ENCODE results near the gene PPT1.
A peak's percentile ranks its signal among the peaks of the same experiment; 100 is the strongest.

Gene PPT1

DNA sequence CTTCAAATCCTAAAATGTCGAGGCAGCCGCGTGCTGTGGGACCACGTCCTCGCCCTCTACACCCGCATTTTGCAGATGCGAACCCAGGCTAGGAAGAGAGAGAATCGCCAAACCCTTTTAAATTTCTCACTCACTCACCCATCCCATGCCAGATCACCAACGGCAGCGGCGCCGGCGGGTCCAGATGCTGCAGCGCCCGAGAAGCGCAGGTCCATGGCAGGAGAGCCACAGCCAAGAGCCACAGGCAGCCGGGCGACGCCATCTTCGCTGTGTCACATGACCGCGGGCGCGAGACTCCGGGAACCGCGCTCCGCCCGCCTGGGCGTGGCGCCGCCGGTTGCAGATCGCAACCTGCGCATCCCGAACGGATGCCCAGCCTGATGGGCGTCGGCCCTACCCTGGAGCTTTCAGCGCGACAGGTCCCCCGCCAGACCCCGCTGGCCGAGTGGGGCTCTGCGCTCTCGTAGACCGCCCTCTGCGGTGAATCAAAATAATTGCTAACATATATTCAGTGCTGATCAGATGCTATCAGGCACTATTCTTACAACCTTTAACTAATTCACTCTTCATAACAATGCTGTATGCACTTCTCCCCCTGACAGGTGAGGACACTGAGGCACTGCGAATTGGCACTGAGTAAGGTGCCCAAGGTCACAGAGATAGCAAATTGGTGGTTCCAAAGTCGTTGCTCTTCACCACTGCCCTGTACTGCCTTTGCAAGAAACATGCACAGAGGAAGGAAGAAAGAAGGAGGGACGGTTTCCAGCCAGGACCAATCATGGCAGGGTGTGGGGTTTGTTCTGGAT is at the start of gene PPT1 (continued):
- TF ChIP-seq, protein P1, sequence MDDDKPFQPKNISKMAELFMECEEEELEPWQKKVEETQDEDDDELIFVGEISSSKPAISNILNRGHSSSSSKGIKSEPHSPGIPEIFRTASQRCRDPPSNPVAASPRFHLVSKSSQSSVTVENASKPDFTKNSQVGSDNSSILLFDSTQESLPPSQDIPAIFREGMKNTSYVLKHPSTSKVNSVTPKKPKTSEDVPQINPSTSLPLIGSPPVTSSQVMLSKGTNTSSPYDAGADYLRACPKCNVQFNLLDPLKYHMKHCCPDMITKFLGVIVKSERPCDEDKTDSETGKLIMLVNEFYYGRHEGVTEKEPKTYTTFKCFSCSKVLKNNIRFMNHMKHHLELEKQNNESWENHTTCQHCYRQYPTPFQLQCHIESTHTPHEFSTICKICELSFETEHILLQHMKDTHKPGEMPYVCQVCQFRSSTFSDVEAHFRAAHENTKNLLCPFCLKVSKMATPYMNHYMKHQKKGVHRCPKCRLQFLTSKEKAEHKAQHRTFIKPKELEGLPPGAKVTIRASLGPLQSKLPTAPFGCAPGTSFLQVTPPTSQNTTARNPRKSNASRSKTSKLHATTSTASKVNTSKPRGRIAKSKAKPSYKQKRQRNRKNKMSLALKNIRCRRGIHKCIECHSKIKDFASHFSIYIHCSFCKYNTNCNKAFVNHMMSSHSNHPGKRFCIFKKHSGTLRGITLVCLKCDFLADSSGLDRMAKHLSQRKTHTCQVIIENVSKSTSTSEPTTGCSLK (tag by site-specific recombination; IDR thresholded peaks at IDR 0.05) = no peak
- TF ChIP-seq ZNF529 (tag by site-specific recombination; IDR thresholded peaks at IDR 0.05; ENCODE audit: insufficient replicate concordance) (no peak), ZNF23 (tag by site-specific recombination; IDR thresholded peaks at IDR 0.05; ENCODE audit: borderline replicate concordance) (no peak), ZNF24 (tag by site-specific recombination; IDR thresholded peaks at IDR 0.05) (peak; percentile 93), ZBTB21 (tag by site-specific recombination; IDR thresholded peaks at IDR 0.05) (no peak; the same call in 1 of the 2 replicates), ZNF239 (tag by site-specific recombination; IDR thresholded peaks at IDR 0.05) (no peak), OSR2 (tag by site-specific recombination; IDR thresholded peaks at IDR 0.05) (peak; percentile 56; the same call in 1 of the 2 replicates), ZNF146 (tag by site-specific recombination; IDR thresholded peaks at IDR 0.05) (no peak), ZNF132 (tag by site-specific recombination; IDR thresholded peaks at IDR 0.05; ENCODE audit: borderline replicate concordance) (no peak), ZNF707 (tag by site-specific recombination; IDR thresholded peaks at IDR 0.05) (no peak), ZBTB7A (tag by site-specific recombination; IDR thresholded peaks at IDR 0.05; ENCODE audit: low read depth) (no peak), ZBTB1 (tag by site-specific recombination; IDR thresholded peaks at IDR 0.05) (0 out of 2 replicates have a peak, but pooled peaks have one; percentile 37), ZNF621 (tag by site-specific recombination; IDR thresholded peaks at IDR 0.05) (no peak), ZNF610 (tag by site-specific recombination; IDR thresholded peaks at IDR 0.05; ENCODE audit: borderline replicate concordance) (peak; percentile 67; the same call in 1 of the 2 replicates), SCRT1 (tag by site-specific recombination; IDR thresholded peaks at IDR 0.05; ENCODE audit: borderline replicate concordance) (peak; percentile 80), YY2 (tag by site-specific recombination; IDR thresholded peaks at IDR 0.05) (peak; percentile 91), ZNF266 (tag by site-specific recombination; IDR thresholded peaks at IDR 0.05; ENCODE audit: low read depth) (no peak), HOXC10 (CRISPR knock-in tag; IDR thresholded peaks at IDR 0.05) (no peak)
- TF ChIP-seq, protein P2, sequence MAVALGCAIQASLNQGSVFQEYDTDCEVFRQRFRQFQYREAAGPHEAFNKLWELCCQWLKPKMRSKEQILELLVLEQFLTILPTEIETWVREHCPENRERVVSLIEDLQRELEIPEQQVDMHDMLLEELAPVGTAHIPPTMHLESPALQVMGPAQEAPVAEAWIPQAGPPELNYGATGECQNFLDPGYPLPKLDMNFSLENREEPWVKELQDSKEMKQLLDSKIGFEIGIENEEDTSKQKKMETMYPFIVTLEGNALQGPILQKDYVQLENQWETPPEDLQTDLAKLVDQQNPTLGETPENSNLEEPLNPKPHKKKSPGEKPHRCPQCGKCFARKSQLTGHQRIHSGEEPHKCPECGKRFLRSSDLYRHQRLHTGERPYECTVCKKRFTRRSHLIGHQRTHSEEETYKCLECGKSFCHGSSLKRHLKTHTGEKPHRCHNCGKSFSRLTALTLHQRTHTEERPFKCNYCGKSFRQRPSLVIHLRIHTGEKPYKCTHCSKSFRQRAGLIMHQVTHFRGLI (tag by site-specific recombination; IDR thresholded peaks at IDR 0.05) = peak; percentile 80
- TF ChIP-seq, protein P3, sequence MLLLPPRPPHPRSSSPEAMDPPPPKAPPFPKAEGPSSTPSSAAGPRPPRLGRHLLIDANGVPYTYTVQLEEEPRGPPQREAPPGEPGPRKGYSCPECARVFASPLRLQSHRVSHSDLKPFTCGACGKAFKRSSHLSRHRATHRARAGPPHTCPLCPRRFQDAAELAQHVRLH (tag by site-specific recombination; IDR thresholded peaks at IDR 0.05) = 0 out of 2 replicates have a peak, but pooled peaks have one; percentile 23
- TF ChIP-seq, protein P4, sequence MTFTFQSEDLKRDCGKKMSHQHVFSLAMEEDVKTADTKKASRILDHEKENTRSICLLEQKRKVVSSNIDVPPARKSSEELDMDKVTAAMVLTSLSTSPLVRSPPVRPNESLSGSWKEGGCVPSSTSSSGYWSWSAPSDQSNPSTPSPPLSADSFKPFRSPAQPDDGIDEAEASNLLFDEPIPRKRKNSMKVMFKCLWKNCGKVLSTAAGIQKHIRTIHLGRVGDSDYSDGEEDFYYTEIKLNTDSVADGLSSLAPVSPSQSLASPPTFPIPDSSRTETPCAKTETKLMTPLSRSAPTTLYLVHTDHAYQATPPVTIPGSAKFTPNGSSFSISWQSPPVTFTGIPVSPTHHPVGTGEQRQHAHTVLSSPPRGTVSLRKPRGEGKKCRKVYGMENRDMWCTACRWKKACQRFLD (tag by site-specific recombination; IDR thresholded peaks at IDR 0.05) = no peak
- TF ChIP-seq, protein P5, sequence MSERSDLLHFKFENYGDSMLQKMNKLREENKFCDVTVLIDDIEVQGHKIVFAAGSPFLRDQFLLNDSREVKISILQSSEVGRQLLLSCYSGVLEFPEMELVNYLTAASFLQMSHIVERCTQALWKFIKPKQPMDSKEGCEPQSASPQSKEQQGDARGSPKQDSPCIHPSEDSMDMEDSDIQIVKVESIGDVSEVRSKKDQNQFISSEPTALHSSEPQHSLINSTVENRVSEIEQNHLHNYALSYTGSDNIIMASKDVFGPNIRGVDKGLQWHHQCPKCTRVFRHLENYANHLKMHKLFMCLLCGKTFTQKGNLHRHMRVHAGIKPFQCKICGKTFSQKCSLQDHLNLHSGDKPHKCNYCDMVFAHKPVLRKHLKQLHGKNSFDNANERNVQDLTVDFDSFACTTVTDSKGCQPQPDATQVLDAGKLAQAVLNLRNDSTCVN (tag by site-specific recombination; optimal IDR thresholded peaks at IDR 0.05) = peak; percentile 95
- TF ChIP-seq, protein P6, sequence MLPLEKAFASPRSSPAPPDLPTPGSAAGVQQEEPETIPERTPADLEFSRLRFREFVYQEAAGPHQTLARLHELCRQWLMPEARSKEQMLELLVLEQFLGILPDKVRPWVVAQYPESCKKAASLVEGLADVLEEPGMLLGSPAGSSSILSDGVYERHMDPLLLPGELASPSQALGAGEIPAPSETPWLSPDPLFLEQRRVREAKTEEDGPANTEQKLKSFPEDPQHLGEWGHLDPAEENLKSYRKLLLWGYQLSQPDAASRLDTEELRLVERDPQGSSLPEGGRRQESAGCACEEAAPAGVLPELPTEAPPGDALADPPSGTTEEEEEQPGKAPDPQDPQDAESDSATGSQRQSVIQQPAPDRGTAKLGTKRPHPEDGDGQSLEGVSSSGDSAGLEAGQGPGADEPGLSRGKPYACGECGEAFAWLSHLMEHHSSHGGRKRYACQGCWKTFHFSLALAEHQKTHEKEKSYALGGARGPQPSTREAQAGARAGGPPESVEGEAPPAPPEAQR (tag by site-specific recombination; IDR thresholded peaks at IDR 0.05) = 0 out of 2 replicates have a peak, but pooled peaks have one; percentile 32
- TF ChIP-seq, protein P7, sequence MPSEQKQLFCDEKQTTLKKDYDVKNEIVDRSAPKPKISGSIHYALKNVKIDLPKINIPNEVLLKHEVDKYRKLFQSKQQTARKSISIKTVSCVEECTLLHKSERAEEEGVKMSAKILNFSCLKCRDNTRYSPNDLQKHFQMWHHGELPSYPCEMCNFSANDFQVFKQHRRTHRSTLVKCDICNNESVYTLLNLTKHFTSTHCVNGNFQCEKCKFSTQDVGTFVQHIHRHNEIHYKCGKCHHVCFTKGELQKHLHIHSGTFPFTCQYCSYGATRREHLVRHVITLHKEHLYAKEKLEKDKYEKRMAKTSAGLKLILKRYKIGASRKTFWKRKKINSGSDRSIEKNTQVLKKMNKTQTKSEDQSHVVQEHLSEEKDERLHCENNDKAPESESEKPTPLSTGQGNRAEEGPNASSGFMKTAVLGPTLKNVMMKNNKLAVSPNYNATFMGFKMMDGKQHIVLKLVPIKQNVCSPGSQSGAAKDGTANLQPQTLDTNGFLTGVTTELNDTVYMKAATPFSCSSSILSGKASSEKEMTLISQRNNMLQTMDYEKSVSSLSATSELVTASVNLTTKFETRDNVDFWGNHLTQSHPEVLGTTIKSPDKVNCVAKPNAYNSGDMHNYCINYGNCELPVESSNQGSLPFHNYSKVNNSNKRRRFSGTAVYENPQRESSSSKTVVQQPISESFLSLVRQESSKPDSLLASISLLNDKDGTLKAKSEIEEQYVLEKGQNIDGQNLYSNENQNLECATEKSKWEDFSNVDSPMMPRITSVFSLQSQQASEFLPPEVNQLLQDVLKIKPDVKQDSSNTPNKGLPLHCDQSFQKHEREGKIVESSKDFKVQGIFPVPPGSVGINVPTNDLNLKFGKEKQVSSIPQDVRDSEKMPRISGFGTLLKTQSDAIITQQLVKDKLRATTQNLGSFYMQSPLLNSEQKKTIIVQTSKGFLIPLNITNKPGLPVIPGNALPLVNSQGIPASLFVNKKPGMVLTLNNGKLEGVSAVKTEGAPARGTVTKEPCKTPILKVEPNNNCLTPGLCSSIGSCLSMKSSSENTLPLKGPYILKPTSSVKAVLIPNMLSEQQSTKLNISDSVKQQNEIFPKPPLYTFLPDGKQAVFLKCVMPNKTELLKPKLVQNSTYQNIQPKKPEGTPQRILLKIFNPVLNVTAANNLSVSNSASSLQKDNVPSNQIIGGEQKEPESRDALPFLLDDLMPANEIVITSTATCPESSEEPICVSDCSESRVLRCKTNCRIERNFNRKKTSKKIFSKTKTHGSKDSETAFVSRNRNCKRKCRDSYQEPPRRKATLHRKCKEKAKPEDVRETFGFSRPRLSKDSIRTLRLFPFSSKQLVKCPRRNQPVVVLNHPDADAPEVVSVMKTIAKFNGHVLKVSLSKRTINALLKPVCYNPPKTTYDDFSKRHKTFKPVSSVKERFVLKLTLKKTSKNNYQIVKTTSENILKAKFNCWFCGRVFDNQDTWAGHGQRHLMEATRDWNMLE (tag by site-specific recombination; conservative IDR thresholded peaks at IDR 0.05; ENCODE audit: low read depth) = no peak
